HG03439 (cell line): ENCODE results near the gene YJU2.
"Not testable (repeated sequence)": the region's sequence is repeated elsewhere in the genome, so short reads cannot be mapped to it uniquely, and the experiment has no call there.

Experiments
- ATAC-seq: cut with Tn5 transposase; IDR thresholded peaks from one replicate; pipeline ENCODE4 v1.9.1; 2021; ENCODE audit warnings: mild to moderate bottlenecking, moderate library complexity; ENCODE audit not compliant: unreplicated experiment

YJU2 gene

DNA sequence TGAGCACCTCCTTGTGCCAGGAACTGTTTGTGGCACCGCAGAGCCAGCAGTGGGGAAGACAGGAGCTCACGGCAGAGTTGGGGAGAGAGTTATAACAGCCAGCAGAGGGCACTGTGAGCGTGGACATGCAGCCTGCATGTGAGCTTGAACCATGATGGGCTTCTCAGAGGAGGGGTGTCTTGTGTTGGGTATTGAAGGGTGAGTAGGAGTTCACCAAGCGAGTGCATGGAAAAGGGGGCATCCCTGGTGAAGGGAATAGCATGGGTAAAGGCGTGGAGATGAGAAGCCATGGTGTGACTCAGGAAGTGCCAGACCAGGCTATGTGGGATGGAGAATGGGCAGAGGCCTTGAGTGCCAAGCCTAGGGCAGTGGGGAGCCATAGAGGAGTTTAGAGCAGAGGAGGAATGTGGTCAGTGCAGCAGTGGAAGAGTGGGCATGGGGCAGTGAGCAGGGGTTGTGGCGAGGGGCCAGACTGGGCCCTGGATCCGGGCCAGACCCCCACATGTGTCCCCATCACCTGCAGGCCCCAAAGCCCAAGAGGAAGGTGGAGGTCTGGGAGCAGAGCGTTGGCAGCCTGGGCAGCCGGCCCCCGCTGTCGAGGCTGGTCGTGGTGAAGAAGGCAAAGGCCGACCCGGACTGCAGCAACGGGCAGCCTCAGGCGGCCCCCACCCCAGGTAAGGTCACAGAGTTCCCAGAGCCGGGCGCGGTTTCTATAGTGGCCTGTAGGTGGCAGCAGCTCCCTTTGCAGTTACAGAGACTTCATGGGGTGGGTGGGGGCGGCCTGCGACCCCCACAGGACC, 20.4 kb downstream of the YJU2 start:
- no peak for ATAC-seq

DNA sequence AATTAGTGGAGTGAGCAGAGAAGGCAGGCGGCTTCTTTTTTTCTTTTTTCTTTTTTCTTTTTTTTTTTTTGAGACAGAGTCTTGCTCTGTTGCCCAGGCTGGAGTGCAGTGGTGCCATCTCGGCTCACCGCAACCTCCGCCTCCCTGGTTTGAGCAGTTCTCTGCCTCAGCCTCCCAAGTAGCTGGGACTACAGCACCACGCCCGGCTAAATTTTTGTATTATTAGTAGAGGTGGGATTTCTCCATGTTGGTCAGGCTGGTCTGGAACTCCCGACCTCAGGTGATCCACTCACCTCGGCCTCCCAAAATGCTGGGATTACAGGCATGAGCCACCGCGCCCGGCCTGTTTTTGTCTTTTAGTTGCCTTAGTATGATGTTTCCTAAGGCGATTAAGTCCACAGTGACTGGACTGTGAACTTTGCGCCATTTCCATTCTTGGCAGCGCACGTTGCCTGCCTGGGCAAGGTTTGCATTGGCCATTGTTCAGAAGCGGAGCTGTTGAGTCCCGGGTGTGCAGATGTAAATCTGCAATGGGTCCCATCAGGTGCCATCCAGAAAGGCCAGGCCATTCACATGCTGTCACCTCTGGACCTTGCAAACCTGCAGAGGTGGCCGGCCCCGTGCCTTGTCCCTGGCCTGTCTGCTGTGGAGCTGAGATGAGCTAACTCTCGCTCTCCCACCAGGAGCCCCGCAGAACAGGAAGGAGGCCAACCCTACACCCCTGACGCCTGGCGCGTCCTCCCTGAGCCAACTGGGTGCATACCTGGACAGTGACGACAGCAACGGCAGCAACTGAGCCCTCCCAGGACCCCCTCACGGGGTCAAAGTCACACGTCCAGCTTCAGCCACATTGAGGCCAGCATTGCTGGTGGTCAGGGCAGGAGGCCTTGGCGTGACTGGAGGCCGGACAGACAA, 21.3 kb downstream of the YJU2 start:
- no peak for ATAC-seq

DNA sequence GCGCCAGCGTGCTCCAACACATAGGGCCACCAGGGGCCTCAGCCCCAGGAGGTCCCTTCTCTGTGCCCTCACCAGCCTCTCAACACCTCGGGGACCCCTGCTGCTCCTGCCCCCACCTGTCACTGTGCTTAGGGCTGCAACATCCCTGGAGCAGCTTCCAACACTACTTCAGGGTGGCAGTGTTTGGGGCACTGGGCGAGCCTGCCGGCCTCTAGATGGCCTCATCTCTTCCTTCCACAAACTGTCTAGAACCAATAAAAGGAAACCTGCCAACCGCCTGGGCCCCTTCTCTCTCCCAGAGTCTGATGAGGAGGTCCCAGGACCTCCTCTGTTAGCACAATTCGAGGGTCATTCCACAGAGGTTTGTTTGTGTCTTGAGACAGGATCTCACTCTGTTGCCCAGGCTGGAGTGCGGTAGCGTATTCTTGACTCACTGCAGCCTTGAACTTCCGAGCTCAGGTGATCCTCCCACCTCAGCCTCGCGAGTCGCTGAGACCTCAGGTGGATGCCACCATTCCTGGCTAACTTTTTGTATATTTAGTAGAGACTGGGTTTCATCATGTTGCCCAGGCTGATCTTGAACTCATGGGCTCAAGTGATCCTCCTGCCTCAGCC, 22.0 kb downstream of the YJU2 start:
- ATAC-seq, result no peak

GRCh38 chr19:4272894-4273293, 26.0 kb downstream of the YJU2 start:
- no peak for ATAC-seq

- ATAC-seq, result not testable (repeated sequence)
Measured at GRCh38 chr19:4274321-4274686, 27.4 kb downstream of the YJU2 start.

DNA sequence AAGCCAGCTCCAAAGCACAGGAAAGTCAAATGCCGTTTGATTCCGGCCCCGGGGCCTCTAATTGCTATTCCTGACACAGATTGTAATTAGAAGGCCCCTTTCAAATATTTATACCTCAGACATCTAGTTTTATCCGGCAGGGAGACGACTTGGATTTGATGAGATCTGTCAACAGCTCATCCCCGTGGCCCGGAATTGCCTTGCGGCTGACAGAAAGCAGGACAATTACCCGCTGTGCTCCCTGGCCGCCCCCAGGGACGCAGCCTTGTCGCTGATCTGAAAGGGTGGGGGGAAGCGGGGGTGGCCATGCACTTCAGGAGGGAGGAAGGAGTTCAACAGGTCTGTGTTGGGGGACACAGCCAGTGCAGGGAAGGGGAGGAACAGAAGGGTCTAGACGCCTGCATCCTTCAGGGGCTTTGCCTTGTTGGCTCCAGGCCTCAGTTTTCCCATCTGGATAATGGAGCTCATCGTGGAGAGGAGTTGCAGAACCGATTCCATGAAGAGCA, 30.4 kb downstream of the YJU2 start:
- no peak for ATAC-seq

DNA sequence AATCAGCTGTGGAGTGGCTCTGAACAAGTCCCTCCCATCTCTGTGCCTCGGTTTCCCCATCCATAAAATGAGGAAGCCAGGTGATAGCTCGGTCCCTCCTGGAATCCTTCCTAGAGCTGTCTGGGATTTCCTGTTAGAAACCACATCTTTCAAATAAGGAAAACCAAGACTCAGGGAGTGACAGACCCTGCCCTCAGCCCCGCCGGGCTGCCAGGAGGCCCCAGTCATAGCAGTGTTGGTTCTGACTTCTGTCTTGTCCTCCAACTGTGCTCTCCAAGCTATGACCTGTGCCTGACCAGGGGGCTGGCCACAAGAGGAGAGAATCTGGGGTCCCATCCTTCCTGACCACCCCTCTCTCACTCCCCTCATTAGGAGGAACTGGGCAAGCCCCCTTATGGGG, 31.1 kb downstream of the YJU2 start:
- ATAC-seq, result no peak

- no peak for ATAC-seq
Measured at GRCh38 chr19:4278419-4279266, 31.8 kb downstream of the YJU2 start, which contains the start of gene SHD. TSS of gene SHD (plus strand) at chr19:4279266. CDS start at chr19:4280064, 798 bp downstream.

- ATAC-seq, result no peak
Measured at GRCh38 chr19:4279267-4279529, 32.3 kb downstream of the YJU2 start.

DNA sequence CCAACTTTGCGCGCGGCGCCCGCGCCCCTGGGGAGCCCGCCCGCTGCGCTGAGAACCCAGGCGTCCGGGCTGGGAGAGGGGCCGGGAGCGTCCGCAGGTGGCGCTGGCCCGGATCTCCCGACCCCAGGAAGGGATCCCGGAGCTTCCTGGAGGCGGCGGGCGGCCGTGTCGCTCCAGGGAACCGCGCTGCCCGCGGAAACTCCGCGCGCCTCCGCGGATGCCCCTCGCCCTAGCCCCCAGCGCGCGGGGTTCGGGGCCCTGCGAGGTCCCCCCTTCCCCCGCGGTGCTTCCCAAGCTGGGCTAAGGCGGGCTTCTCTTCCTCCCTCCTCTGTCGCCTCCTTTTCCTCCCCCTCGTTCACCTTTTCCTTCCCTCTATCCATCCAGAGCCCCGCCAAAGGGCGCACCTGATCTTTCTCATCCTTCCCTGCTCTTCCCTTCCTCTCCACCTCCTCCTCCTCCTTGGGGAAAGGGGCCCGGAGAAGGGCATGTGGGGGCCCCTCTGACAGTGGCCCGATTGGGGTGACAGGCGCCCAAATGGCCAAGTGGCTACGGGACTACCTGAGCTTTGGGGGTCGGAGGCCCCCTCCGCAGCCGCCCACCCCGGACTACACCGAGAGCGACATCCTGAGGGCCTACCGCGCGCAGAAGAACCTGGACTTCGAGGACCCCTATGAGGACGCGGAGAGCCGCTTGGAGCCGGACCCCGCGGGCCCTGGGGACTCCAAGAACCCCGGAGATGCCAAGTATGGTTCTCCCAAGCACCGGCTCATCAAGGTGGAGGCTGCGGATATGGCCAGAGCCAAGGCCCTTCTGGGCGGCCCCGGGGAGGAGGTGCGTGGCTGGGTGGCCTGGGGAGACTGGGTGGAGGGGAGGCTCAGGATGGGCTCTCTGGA, 32.9 kb downstream of the YJU2 start:
- no peak for ATAC-seq

DNA sequence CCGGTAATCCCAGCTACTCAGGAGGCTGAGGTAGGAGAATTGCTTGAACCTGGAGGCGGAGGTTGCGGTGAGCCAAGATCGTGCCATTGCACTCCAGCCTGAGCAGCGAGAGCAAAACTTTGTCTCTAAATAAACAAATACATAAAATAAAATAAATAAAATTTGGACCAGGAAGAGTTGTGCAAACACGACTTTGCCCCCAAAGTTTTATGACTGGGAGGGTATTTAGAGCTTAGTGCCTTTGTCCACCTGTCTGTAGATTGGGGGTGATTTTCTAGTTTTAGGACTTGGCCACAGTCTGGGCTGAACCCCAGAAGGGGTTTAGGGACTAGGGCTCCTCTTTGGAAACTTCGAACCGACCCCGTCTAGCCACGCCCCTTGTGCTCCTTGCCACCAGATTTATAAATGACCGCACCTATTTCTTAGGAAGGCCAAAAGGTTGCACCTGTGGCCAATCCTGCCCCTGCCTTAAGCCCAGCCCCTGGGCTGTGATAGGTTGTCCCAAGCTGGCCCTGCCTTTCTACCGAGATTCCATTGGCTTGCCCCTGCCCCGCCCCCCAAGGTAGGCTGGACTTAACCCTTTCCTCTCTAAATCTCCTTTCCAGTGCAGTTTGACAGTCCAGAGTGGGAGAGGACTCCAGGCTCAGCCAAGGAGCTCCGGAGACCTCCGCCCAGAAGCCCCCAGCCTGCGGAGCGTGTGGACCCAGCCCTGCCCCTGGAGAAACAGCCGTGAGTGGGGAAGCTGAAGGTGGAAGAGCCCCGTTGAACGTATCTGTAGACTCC, 37.5 kb downstream of the YJU2 start:
- ATAC-seq, result no peak

DNA sequence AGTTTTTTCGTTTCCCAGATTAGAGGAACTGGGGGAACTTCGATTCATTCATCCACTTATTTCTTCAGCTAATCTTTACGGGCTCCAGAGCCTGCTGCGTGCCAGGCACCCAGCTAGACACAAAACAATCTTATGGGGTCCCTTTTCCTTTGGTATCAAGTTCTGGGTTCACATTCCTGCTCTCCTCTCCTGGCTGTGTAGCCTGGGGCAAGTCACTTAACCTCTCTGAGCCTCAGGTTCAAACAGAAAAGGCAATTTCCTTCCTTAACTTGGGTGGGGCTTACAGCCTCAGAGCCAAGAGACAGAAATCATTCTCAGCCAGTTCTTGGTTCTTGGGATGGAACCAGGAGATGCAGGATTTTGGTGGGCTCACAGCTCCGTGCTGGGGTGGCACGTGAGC, 38.1 kb downstream of the YJU2 start:
- no peak for ATAC-seq

DNA sequence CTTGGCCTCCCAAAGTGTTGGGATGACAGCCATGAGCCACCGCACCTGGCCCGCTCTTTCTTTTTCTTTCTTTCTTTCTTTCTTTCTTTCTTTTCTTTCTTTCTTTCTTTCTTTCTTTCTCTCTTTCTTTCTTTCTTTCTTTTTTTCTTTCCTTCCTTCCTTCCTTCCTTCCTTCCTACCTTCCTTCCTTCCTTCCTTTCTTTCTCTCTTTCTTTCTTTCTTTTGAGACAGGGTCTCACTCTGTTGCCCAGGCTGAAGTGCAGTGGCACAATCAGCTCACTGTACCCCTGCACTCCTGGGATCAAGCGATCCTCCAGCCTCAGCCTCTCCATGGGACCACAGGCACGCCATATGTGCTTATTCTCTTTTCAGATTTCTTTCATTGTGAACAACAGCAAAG, 39.3 kb downstream of the YJU2 start:
- ATAC-seq, result not testable (repeated sequence)

GRCh38 chr19:4288091-4288777, 41.4 kb downstream of the YJU2 start:
- ATAC-seq, result no peak

GRCh38 chr19:4291184-4291732, 44.4 kb downstream of the YJU2 start:
- no peak for ATAC-seq

GRCh38 chr19:4292515-4292914, 45.6 kb downstream of the YJU2 start:
- no peak for ATAC-seq

DNA sequence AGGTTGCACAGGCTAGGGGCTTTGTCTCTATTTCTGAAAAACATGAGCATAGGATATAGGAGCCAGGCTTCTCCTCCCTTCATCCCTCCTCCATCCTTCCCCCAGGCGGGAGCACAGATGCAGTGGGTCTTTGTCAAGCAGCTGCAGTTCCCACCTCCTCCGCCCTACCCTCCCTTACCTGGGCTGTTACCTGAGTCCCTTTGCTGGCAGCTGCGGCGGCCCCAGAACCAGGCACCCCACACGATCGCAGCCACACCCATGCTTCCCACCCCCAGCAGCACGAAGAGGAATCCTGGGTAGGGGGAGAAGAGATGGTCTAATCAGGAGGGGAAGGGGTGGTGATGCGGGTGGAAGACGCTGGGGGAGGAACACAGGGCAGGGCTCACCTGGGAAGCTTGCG, 47.5 kb downstream of the YJU2 start:
- no peak for ATAC-seq
